ENCODE results near the gene ICA1.

ICA1 gene

GRCh38 chr7:8197994-8198698 is 63.8 kb downstream of the ICA1 start:
- no peak for DNase-seq

- DNase-seq: no peak
These were observed 69.1 kb downstream of the ICA1 start for GRCh38 chr7:8192897-8193296.

DNA sequence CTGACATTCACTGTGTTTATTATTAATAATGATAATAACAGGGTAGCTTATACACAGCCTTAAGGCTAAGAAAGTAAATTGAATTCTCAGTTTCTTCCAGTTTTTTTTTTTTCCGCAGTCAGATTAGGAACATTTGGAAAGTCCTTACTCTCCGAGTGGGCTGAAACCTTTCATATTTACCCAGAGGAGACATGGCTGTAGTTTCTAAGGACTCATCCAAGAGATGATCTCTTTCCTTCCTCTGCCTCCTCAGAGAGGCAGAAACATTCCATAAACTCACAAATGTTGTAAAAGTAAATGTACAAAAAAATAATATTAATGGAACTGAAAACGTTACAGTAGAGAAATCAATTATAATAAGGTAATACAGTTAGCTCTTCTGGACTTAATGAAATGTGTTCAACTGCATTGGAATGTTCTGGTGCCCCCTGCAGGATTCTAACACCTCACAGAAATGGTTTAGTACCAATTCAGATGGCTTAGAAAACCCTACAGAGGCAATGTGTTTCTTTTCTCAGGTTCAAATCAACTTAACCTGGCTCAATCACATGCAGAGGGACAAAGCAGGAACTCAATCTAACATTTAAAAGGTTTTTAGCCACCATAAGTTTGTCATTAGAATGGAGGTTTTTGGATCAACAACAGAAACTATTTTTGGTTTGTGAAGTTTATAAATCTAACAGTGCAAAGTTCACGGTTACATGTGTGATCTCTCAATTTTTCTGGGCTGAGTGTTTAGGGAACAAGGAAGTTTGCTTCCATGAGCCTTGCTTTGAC is 71.7 kb downstream of the ICA1 start:
- peak; percentile 57 for DNase-seq

GRCh38 chr7:8189625-8190024 is 72.3 kb downstream of the ICA1 start:
- no peak for DNase-seq

DNA sequence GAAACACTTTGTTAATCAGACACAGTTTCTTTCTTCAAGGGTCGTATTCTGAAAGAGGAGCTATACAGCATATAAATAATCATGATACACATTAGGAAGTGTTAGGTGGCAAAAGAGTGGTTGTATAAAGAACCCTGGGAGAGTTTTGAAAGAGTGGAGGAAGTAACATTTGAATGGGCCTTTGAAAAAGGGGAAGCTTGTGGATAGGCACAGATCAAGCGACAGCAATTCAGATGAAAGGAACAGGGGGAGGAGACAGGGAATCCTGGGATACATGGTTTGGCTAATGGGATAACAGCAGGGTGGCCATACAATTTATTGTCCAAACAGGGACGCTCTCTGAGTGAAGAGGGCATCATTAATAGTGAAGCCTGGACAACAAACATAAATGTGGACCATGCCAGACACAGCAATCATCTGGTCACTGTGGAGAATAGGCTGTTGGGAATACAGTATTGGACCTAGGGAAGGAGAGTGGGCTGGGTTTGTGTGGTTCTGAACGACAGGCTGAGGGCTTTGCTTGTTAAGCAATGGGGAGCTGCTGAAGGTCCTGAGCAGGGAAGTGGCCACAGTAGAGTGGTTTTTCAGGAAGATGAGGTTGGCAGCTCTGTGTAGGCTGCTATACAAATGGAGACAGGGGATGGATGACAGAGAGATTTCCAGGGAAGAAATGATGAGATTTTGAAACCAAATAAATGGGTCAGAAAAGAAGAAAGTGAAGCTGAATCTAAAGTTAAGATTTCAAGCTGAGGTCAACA is 75.9 kb downstream of the ICA1 start:
- no peak for DNase-seq

DNA sequence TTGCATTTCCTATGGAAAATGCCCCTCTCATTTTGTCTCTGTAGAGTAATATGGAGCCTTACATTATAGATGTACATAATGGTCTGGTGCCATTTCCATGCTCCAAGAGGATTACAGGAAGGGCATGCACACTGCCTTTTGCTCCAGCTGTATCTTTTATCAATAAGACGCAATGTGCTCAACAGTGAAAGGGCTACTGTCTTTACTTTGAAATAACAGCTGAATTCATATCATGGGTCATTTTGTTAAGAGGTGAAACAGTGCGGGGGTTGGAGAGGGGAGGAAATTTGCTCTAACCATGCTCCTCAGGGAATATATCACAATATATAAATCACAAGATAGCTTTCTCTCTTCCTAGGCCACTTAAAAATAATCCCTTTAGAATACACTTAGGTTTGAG is 77.7 kb downstream of the ICA1 start:
- DNase-seq: peak; percentile 94

DNA sequence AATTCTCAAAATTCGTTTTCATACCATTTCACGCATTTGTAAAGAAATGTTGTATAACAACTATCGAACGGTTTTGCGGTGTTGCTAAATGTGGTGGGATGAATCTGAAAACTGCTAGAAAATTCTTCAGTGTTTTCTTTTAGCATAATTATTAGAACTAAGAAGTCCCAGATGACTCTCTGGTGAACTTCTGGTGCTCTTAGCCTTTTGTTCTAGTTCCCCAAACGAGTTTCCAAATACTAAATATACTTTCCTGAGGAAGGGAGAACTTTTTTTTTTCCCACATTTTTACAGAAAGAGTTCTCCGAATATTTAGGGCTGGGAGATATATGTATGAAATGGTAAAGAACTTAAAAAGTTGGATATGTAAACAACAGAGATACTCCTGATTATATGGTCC is 82.5 kb downstream of the ICA1 start:
- DNase-seq: no peak

GRCh38 chr7:8178353-8178752 is 83.6 kb downstream of the ICA1 start:
- no peak for DNase-seq

- peak; percentile 27 for DNase-seq
These were observed 84.6 kb downstream of the ICA1 start for GRCh38 chr7:8177109-8177933.

GRCh38 chr7:8176370-8177081 is 85.4 kb downstream of the ICA1 start:
- DNase-seq: peak; percentile 86

DNA sequence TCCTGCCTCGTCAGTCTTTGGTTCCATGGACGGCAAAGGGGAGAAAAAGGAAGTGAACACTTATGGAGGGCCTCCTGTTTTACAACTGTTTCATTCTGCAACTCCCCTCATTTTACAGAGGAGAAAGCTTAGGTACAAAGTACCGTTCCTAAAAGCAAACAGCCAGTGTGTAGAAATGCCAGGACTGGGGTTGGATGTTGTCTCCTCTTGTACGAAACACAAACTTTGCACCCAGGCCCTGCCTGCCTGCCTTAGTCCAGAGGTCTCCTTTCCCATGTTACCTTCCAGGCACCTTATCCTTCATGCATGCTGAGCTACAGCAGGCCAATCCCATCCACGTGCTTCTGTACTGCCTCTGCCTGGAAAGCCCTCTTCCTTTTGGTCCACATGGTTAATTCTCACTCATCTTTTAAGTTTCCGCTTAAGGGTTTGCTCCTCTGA is 86.0 kb downstream of the ICA1 start:
- DNase-seq: no peak

DNA sequence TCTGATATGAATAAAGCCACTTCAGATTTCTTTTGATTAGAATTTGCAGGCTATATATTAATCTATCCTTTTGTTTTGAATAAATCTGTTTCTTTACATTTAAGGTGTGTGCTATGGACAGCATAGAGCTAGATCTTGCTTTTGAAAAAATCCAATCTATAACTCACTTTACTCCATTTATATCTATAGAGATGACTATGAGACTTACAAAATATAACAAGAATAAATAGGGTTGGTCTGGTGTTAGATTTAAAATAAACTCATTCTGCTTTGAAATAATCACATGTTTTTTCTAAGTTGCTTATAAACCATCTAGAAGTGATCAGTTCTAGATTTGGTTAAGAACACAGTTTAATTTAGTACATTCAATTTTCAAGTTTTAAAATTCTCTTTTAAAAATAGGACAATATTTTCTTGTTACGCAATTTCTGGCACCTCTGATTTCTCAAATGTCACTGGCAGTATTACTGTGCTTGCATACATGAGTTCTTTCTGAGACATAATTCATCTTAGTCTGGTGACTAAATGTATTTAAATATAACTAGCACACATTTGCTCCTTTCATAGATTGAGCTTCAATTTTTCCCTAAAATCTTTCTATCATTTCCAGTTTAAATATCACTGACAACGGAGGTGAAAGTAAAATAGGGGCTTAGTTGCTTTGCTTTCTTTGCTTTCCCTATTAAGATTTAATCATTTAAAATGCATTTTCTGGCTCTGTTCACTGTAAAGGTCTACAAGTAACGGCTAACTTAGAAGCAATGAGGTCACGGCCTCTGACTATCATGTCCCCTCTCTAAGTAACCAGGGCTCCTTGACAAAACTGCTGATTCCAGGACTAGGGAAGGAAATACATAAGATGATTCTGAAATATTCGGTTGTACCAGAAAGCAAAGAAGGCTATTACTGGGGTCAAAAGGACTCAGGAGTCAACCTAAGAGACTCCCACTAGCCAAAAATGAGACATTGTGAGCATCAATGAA is 89.3 kb downstream of the ICA1 start:
- DNase-seq: no peak

DNA sequence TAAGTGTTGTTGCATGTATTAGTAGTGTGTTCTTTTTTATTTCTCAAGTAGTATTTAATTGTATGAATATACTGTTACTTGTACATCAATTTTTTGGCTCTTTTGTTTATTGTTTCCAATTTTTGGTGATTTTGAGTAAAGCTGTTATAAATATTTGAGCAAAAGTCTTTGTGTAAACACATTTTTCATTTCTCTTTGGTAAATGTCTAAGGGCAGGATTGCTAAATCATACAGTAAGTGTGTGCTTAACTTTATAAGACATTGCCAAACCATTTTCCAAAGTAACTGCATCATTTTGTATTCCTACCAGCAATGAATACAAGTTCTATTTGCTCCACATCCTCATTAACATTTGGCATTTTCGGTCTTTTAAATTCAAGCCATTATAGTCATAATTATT is 92.8 kb downstream of the ICA1 start:
- DNase-seq: no peak

GRCh38 chr7:8168336-8168735 is 93.6 kb downstream of the ICA1 start:
- DNase-seq: no peak

DNA sequence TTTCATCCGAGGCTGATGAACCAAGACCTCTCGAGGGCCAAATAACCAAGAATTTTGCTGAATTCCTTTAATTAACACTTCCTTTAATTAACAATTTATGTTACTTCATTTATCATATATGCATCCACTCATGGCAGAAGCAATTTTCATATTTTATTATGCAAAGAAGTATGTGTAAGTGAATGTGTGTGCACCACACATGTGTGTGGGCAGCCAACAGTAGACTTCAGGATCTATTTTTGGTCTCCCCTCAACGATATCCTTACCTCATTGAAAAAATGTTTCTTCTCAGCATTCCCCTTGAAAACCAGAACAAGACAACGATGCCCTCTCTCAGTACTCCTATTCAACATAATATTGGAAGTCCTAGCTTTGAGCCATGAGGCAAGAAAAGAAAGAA is 96.8 kb downstream of the ICA1 start:
- DNase-seq: no peak

- no peak for DNase-seq
These were observed 99.8 kb downstream of the ICA1 start for GRCh38 chr7:8162181-8162580.

DNA sequence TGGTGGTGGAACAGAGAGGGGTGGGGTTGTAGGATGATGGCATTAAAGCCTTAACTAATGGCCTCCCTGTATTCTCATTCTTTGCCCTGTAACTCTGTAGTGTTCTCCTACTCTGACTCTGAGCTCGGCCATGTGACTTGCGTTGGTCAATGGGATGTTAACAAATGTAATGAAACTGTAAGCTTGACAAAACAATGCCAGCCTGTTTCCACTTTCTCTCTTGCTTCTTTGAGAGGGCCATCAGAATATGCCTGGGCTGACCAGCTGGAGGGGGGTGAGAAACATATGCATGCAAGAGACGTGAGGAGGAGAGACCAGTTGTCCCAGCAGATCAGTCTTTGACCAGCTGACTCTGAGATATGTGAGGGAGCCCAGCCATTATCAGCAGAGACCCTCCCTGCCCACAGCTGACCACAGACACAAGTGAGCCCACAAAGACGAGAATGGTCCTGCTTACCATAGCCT is 100.6 kb downstream of the ICA1 start:
- DNase-seq: no peak

- no peak for DNase-seq
These were observed 101.1 kb downstream of the ICA1 start for GRCh38 chr7:8160779-8161345.

DNA sequence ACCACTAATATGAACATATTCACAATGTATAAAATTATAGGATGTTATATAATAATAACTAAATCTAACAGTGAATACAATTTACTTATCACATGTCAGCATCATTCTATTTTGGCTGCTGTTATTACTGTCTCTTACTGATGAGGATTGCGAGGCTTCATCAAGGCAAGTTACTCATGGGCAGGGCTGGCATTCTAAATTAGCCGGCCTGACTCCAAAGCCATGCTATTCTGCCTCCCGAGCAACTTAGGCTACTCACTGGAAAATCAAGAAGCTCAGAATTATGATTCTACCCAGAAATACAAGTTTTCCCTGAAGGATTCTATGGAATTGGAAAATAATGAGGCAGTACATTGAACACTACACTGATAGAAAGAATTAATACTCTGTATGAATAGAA is 101.7 kb downstream of the ICA1 start:
- DNase-seq: no peak

DNA sequence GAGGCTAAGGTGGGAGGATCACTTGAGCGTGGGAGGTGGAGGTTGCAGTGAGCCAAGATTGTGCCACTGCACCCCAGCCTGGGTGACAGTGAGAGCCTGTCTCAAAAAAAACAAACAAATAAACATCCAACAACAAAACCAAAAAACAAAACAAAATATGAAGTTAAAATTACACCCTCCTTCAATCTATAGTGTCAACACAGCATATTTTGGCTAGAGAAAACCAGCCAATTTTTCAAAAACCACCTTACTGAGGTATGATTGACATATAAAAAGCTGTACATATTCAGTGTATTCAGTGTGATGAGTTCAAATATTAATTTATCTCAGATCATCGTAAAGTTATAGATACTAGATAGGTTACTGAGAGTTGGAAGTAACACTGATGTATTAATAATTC is 102.4 kb downstream of the ICA1 start:
- no peak for DNase-seq
